Measurements from ENCODE around the gene XRCC1. TPM values are rescaled to one million over a fixed set of nuclear protein-coding genes. Genes with fewer than 3 reads are reported as not detected.

XRCC1 gene
- total and polyA plus RNA-seq, 9 of the 15 experiments (the other 6 are each of a cell fraction or from before 2014, with no cell fraction given) = 1.5 to 36.9 (median 24.9) TPM

GRCh38 chr19:43582495-43582894 is 7.2 kb upstream of the XRCC1 start:
- Histone ChIP-seq H3K4me1 (replicated peaks in 1 of 2; ENCODE audit: control insufficient read depth in 2 of 2, insufficient read depth in 2 of 2, low read length in 2 of 2) (peaks cover 10 to 13% of the 10 kb centered on the region in 2 experiments; a peak in 4 of 5 replicates), H3K27ac (ENCODE audit: extremely low read depth, low read depth, low read length) (no peak overlapping the region), H2AFZ (ENCODE audit: low read depth, low read length) (no peak overlapping the region), H3K36me3 (ENCODE audit: control insufficient read depth, insufficient read depth, low read length) (no peaks in the 10 kb centered on the region), H4K20me1 (replicated peaks; ENCODE audit: control insufficient read depth, insufficient read depth, low read length) (no peaks in the 10 kb centered on the region), H3K9me1 (ENCODE audit: control insufficient read depth, insufficient read depth, low read length) (no peaks in the 10 kb centered on the region), H3K9ac (ENCODE audit: insufficient read depth in 1 of 2, low read depth in 2 of 2, low read length in 2 of 2) (no peak overlapping the region), H3K9me3 (replicated peaks; ENCODE audit: control insufficient read depth, insufficient read depth, low read depth, low read length) (no peaks in the 10 kb centered on the region), H3K4me2 (ENCODE audit: insufficient read depth, low read length) (no peak overlapping the region), H3K27me3 (ENCODE audit: control insufficient read depth in 2 of 2, insufficient read depth in 2 of 2, low read length in 2 of 2) (no peaks in the 10 kb centered on the region; a peak in 1 of 5 replicates), H3K4me3 (no peak overlapping the region), H3K79me2 (ENCODE audit: control insufficient read depth, insufficient read depth, low read length) (no peaks in the 10 kb centered on the region)
- BruUV-seq (replicated peaks) = no TSS peak
- in situ Hi-C loops (cut with MboI) (no loop called here), intact Hi-C loops (cut with micrococcal nuclease) (no loop called here)
- no peak for FAIRE-seq
- no peak for DNase-seq (ENCODE audit: extremely low read depth in 1 of 4, low spot score in 3 of 4)
- WGBS (ENCODE audit: insufficient coverage, low coverage, missing lambda C conversion rate) = 54% methylated on average over 2 of the region's 2 CpGs
- TF ChIP-seq BRF1 (IDR thresholded peaks at IDR 0.05; ENCODE audit: borderline replicate concordance, extremely low read depth, insufficient read length) = no peak
- peak; percentile 26; the same call in 1 of the 2 replicates for TF ChIP-seq HDAC2 (IDR thresholded peaks at IDR 0.05)
- no peak for TF ChIP-seq KHSRP (IDR thresholded peaks at IDR 0.05)
- TF ChIP-seq CBX3 (IDR thresholded peaks at IDR 0.05; ENCODE audit: borderline replicate concordance in 1 of 2, low read length in 2 of 2) = 0 out of 3 replicates have a peak, but pooled peaks of 1 of the 2 experiments have one; percentile 33
- TF ChIP-seq RBM25 (IDR thresholded peaks at IDR 0.05; ENCODE audit: low read depth, low read length, severe bottlenecking) = peak; percentile 95
- TF ChIP-seq ADNP (tag; IDR thresholded peaks at IDR 0.05) = peak; percentile 82
- TF ChIP-seq BCOR (IDR thresholded peaks at IDR 0.05) = peak; percentile 88
- TF ChIP-seq ZNF212 (CRISPR knock-in tag; IDR thresholded peaks at IDR 0.05) = no peak
- peak; percentile 57 to 68 for TF ChIP-seq KDM1A (IDR thresholded peaks at IDR 0.05)
- no peak for TF ChIP-seq RREB1 (CRISPR knock-in tag; IDR thresholded peaks at IDR 0.05)
- TF ChIP-seq RCOR1 (IDR thresholded peaks at IDR 0.05; ENCODE audit: borderline replicate concordance in 1 of 2, low read depth in 2 of 2, low read length in 2 of 2) = peak; percentile 36 to 54; a peak in 2 of 4 replicates
- no peak for TF ChIP-seq ZNF239 (CRISPR knock-in tag; IDR thresholded peaks at IDR 0.05)
- no peak for TF ChIP-seq ZFPM2 (CRISPR knock-in tag; IDR thresholded peaks at IDR 0.05)
- no peak for TF ChIP-seq SNAPC5 (CRISPR knock-in tag; IDR thresholded peaks at IDR 0.05)
- CTCF ChIA-PET (ENCODE audit: low intra/inter-chr PET ratio) = no interaction called here
- POLR2A ChIA-PET = interaction anchor here (1.2 kb wide), 2 partner anchors 12 to 13 kb away, joined by 4 to 5 read pairs; partner anchors contain the start of genes IRGQ and ZNF576
- no peak for ATAC-seq
